Hindlimb muscle (tissue), 1 donor: ENCODE measurements around the gene TXNDC11. TPM values are rescaled to one million over a fixed set of nuclear protein-coding genes. Genes with fewer than 3 reads are reported as not detected.

Experiments
- DNase-seq: peaks from one replicate; pipeline ENCODE4 v3.0.0-alpha.2; 2013
- polyA plus RNA-seq: library from polyadenylated mRNA; unstranded; fragments of 120-200 nt; gene quantifications from one replicate; pipeline ENCODE4 v1.2.1, GENCODE V29; 2013; ENCODE audit not compliant: insufficient read length

TXNDC11 gene
- polyA plus RNA-seq, 1 donor = 22.3 TPM

- DNase-seq = no peak
Observed at GRCh38 chr16:11655655-11656054, 87.0 kb downstream of the TXNDC11 start.

GRCh38 chr16:11651796-11652195 lies 90.9 kb downstream of the TXNDC11 start:
- DNase-seq = no peak

- DNase-seq = no peak
Observed at GRCh38 chr16:11650641-11651591, 91.7 kb downstream of the TXNDC11 start.

- no peak for DNase-seq
Observed at GRCh38 chr16:11649276-11649675, 93.4 kb downstream of the TXNDC11 start.

- DNase-seq = no peak
Observed at GRCh38 chr16:11642765-11643116, 99.9 kb downstream of the TXNDC11 start.

GRCh38 chr16:11640987-11641817 lies 101.5 kb downstream of the TXNDC11 start:
- DNase-seq = no peak

- DNase-seq = peak; percentile 84
Observed at GRCh38 chr16:11639925-11640899, 102.4 kb downstream of the TXNDC11 start.

GRCh38 chr16:11639008-11639562 lies 103.6 kb downstream of the TXNDC11 start:
- no peak for DNase-seq

- no peak for DNase-seq
Observed at GRCh38 chr16:11638140-11638539, 104.5 kb downstream of the TXNDC11 start.

GRCh38 chr16:11637320-11637719 lies 105.3 kb downstream of the TXNDC11 start:
- DNase-seq = no peak

- DNase-seq = no peak
Observed at GRCh38 chr16:11636172-11636721, 106.4 kb downstream of the TXNDC11 start.

- no peak for DNase-seq
Observed at GRCh38 chr16:11635679-11636171, 106.9 kb downstream of the TXNDC11 start.

- DNase-seq = no peak
Observed at GRCh38 chr16:11635113-11635652, 107.5 kb downstream of the TXNDC11 start.

- DNase-seq = no peak
Observed at GRCh38 chr16:11634312-11634711, 108.3 kb downstream of the TXNDC11 start.

- no peak for DNase-seq
Observed at GRCh38 chr16:11633113-11633512, 109.5 kb downstream of the TXNDC11 start.

- no peak for DNase-seq
Observed at GRCh38 chr16:11632455-11632939, 110.2 kb downstream of the TXNDC11 start.

GRCh38 chr16:11631214-11631613 lies 111.4 kb downstream of the TXNDC11 start:
- no peak for DNase-seq

- DNase-seq = no peak
Observed at GRCh38 chr16:11630768-11631056, 111.9 kb downstream of the TXNDC11 start.

GRCh38 chr16:11630046-11630767 lies 112.5 kb downstream of the TXNDC11 start:
- DNase-seq = no peak
